Activated CD4-positive, alpha-beta T cell treated with anti-CD3 and anti-CD28 coated beads, Interleukin-2, amount 50 U/mL, for 16 hours (primary cell): ENCODE data around the gene GCFC2.
A peak's percentile ranks its signal among the peaks of the same experiment; 100 is the strongest.
"Not testable (repeated sequence)": the region's sequence is repeated elsewhere in the genome, so short reads cannot be mapped to it uniquely, and the experiment has no call there.

Source experiments
- DNase-seq: peaks from one replicate; pipeline ENCODE4 v3.0.0-alpha.2; 2020

Gene GCFC2

DNA sequence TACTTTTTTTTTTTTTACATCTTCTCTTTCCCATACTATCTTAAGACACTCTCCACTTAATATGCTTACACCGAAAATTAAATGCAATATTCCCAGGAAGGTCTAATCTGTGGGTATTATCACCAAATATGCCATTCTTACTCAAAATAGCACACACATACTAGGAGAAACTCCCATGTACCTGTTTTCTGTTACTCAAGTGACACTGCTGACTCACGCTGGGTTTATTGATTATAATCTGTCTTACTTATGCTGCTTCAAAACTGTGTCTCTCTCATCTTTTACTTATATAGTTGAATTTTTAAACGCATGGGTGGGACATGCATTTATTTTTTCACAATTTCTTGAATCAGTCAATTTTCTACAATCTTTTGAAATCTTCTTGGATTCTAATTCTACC, 34.3 kb downstream of the GCFC2 start:
- DNase-seq, result no peak

DNA sequence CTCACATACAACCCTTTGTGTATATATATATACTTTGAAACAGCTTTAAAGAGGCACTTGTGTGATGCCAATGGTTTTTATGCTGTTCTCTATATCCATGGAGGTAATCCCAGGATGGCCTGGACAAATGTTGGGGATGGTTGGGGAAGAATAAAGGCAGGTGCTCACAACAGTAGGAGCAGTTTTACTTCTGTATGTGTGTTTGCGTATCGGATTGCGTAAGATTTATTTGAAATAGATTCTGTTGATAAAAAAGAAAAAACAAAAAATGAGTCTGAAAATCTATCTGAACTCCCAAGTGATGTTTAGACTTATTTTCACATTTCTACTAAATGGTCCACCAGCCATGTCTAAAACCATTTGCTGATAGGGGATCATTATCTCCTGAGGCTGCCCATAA, 34.8 kb downstream of the GCFC2 start:
- DNase-seq, result no peak

DNA sequence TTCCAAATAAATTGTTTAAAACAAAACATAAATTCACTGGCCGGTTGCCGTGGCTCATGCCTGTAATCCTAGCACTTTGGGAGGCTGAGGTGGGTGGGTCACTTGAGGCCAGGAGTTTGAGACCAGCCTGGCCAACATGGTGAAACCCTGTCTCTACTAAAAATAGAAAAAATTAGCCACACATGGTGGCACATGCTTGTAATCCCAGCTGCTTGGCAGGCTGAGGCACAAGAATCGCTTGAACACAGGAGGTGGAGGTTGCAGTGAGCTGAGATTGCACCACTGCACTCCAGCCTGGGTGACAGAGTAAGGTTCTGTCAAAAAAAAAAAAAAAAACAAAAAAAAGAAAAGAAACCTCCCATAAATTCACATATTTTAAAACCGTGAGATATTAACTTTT, 35.3 kb downstream of the GCFC2 start:
- not testable (repeated sequence) for DNase-seq

DNA sequence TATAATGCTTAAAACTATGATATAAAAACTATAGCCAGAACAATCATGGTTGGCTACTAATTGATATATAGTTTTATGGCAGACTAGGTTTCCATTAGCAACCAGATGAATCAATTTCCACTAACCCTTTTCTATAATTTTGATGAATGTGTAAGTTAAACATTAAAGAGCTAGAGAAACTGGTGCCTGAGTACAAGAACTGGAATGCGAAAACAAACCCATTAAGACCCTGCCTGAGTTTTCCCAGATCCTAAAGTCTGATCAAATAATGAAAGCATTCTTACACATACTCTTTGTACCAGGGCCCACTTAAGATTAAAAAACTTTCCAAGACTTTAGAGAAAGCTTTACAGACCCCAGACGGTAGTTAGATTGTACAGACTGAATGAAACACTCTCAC, 42.8 kb downstream of the GCFC2 start:
- no peak for DNase-seq

DNA sequence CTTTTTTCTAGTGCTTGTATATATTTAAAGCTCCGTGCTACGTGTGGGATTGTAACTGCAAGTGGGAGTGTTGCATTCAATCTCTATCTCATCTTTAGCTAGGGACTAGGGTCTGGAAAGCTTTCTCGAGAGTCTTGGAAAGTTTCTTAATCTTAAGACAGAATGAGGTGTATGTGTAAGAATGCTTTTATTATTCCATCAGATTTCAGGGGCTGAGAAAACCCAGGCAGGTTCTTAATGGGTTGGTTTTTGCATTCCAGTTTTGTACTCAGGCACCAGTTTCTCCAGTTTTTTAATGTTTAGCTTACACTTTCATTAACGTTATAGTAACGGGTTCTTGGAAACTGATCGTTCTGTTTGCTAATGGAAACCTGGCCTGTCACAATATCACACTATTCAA, 43.8 kb downstream of the GCFC2 start:
- DNase-seq, result no peak

DNA sequence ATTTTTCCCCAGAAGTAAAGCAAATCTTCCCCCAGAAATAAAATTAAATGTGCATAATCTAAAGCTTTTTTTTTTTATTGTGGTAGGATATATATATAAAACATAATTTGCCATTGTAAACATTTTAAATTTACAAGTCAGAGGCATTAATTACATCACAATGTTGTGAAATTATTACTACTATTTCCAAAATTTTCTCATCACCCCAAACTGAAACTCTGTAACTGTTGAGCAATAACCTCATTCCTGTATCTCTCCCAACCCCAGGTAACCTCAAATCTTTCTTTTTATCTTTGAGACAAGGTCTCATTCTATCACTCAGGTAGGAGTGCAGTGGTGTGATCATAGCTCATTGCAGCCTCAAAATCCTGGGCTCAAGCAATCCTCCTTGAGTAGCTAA, 52.9 kb downstream of the GCFC2 start:
- DNase-seq, result no peak

DNA sequence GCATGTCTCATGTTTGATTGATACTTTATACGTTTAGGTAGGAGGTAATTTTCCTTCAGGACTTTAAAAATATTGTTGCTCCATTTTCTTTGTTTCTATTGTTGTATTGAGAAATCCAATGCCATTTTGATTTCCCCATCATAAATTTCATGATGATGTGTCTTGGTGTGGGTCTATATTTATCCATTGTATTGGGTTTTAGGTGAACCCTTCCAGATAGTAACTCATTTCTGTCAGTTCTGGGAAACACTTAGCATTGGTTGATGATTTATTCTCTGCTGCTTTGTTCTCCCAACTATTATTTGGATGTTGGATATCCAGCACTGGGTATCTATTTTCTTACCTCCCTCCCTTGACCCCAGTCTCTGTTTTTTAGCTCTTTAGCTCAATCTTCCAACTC, 54.2 kb downstream of the GCFC2 start:
- no peak for DNase-seq

DNA sequence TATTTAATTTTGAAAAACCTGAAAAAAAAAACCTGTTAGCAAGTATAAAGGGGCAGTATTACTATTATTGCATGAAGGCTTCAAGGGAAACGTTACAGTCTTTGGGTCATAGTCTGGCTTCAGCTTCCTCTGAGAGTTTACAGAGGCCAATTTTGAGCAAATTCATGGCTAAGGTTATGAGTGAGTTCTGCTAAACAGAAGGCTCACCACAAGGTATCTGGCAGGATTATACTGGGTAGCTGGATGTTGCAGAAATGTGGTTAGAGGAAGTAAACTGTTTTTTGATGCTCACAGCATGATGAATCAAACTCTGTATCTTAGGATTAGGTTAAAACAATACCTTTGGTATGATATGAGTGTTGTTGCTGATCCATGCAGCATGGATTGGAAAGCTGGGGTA, 54.9 kb downstream of the GCFC2 start:
- DNase-seq, result no peak

DNA sequence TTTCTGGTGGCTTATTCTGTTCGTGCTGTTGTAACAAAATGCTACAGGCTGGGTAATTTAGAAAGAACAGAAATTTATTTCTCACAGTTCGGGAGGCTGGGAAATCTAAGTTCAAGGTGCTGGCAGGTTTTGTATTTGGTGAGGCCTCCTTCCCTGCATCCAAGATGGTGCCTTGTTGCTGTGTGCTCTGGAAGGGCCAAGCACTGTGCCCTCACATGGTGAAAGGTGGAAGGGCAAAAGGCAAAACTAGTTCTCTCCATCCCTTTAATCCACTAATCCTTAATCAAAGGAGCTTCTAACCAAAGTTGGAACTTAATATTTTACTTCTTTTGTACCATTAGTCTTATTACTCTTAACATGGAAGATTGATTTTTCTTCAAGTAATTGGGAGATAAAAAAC, 56.7 kb downstream of the GCFC2 start:
- no peak for DNase-seq

DNA sequence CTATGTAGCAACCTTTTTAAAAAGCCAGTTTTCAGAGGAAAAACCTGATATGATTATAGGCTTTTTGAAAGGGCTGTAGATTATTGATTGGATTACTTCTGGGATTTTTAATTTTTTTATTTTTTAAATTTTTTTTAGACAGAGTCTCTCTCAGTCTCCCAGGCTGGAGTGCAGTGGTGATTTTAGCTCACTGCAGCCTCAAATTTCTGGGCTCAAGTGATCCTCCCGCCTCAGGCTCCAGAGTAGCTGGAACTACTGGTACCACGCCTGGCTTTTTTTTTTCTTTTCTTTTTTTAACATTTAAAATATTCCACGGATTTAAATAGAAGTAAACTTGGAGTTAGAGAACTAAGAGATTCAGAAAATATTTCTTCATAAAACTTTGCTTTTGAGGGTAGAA, 62.9 kb downstream of the GCFC2 start:
- DNase-seq, result no peak

DNA sequence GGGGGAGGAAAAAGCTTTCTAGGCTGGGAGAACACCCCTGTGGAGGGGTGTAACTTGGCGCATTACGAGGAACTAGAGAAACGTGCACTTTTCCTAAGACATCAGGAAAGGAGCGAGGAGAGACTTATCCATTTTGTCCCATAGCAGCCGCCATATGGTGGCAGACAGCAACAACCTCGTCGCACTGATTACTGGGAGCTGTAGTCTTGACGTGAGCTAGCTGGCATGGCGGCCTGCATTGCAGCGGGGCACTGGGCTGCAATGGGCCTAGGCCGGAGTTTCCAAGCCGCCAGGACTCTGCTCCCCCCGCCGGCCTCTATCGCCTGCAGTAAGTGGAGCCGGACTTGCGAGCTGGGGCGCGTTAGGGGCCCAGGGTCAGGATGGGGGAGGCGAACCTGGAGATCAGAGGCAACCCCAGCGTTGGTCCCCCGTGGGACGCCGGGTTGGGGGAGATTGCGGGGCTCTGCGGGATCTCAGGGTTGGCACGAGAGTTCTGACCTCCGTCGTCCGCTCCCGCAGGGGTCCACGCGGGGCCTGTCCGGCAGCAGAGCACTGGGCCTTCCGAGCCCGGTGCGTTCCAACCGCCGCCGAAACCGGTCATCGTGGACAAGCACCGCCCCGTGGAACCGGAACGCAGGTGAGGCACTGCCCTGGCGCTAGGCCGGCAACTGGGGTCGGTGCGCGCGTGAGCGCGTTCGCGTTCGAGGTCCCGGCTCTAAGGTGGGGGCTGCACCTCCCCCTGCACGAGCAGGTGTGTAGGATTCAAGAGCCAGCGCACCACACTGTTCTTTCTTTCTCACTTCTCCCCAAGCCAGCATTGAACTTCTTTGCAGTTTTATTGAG, 63.9 kb downstream of the GCFC2 start, which contains the start of gene MRPL19:
Gene MRPL19 (plus strand): TSS at position 201 of the 843 bp plus-strand sequence. CDS start 25 bp downstream, at position 226.
- peak; percentile 90 for DNase-seq

DNA sequence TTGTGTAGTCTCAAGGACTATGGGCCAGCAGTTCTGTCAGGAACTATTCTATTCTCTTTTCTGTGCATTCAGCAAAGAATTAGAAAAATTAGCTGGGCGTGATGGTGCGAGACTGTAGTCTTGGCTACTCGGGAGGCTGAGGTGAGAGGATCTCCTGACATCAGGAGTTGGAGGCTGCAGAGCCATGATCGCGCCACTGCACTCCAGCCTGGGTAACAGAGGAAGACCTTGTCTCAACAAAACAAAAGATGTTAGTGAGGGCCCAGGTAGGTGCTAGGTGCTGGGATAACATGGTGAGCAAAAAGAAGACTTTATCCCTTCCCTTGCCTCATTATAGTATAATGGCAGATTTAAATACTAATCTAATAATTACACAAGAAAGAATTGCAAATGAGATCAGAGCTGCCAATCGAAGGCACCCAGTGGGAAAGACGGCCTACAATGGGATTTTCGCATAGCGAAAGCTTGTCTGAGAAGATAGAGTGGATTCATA, 64.6 kb downstream of the GCFC2 start:
- DNase-seq, result no peak

DNA sequence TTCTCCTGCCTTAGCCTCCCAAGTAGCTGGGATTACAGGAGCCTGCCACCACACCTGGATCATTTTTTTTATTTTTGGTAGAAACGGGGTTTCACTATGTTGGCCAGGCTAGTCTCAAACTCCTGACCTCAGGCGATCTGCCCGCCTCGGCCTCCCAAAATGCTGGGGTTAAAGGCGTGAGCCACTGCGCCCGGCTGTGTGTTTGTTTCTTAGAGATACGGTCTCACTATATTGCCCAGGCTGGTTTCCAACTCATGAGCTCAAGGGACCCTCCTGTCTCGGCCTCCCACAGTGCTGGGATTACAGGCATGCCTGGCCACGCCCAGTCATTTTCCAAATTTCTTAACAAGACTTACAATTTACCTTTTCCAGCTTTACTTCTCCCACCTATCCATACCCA, 65.1 kb downstream of the GCFC2 start:
- no peak for DNase-seq

DNA sequence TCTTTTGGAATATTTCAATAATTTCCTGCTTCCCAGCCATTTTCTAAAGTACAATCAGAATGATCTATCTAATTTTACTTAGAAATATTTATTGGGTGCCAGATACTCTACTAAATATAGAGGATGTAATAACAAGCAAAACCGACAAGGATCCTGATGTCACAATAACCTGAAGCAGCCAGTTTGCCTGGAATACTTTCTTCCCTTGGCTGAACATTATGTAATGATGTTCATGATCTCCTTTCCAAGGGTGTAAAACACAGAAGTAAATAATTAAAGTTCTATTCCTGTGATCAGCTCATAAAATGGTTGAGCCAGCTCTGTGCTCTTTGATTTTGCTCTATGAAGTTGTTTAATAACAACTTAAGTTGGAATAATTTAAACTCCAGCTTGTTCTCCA, 66.7 kb downstream of the GCFC2 start:
- DNase-seq, result no peak

DNA sequence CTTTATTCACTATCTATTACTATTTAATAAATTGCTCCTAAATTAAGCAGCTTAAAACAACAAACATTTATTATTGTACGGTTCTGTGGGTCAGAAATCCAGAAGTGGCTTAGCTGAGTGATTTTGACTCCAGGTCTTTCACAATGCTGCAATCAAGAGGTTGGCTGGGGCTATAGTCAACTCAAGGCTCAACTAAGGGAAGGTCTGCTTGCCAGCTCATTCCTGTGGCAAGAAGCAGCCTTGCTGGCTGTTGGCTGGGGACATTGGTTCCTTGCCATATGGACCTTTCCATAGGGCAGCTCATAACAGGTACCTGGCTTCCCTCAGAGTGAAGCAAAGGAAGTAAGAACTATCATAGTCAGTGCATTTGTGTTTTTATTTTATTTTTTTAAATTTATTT, 69.1 kb downstream of the GCFC2 start:
- DNase-seq, result no peak

DNA sequence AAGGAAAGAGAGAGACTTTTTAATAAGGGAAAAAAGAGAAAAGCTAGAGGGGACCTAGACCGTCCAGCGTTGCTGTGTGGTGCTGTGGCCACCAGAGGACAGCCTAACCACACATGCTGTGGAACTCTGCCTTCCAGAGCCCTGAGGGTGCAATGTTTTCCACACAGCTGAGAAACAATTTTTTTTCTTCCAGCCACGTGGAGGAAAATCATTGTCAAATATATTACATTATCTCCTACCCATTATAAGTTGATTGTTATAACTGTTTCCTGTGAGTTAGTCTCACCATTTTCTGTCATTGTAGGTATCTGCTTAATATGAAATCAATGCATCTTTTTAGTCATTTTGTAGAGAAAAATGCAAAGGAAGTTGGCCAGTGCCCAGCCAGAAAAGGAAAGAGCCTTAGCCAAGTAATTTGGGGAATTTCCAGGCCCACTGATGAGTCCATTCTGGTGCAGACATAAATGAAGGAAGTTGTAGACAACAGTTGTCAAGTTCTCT, 70.0 kb downstream of the GCFC2 start:
- peak; percentile 43 for DNase-seq

DNA sequence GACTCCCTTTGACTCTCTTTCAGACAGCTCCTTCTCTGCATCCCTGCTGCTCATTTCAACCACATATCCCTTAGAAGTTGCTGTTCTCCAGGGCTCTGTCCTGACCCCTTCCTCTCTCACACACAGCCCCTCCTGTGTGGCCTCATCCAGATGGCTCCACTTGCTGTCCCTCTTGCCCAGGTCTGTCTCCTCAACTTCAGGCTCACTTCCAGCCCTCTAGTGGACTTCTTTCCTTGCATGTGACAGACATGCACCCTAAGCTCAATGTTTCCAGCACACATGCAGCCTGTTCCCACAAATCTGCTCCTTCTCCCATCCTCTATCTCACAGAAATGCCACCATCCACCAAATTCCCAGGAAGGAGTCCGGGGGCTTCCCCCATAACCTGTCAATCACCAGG, 73.1 kb downstream of the GCFC2 start:
- no peak for DNase-seq

DNA sequence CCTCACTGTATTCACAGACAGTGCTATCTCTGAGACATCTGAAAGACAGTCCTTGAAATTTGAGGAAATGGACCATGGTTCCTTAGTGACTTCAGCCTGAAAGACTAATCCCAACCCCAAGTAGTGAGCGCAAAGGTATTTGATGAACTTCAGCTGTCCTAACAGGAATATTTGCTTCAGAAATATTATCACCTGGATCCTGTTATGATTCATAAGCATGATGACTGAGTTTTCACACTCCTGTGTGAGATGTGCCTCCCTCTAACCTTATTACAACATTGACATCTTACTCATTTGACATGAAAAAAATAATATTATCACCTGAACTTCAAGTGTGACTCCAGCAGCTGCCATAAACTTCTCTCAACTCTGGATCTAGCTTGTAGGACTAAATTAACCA, 75.8 kb downstream of the GCFC2 start:
- DNase-seq, result no peak

DNA sequence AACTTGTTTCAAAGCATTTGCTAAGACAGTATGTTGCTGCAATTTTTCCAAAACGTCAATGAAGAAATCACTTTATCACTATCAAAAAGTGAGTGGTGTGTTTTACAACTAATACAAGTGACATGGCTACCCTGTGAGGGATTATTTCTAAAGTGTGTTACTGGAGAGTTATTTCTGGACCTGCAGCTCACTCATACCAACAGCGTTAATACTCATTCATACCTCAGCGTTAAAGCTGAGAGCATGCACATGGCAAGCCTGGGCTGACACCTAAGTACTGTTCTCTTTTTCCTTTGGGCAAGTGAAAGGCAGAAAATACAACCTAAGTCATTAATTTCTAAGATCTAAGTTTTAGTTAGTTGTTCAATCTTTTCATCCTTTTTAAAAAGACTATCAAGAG, 77.1 kb downstream of the GCFC2 start:
- no peak for DNase-seq

DNA sequence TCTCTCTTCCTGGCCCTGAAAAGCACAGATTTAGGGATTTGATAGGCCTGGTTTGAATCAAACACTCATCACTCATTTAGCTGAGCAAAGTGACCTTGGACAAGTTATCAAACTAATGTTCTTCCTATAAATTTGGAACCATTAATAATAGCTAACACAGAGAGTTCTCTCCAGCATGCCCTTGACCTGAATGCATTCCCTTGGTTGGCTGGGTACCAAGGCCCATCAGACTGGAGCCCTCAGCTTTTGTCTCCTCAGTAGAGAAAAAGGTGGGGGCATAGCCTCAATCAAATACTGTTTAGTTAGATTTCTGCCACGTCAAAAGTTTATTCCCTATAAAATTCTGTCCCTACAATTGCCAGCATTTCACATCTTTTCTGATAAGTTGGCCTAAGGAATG, 77.9 kb downstream of the GCFC2 start:
- no peak for DNase-seq

DNA sequence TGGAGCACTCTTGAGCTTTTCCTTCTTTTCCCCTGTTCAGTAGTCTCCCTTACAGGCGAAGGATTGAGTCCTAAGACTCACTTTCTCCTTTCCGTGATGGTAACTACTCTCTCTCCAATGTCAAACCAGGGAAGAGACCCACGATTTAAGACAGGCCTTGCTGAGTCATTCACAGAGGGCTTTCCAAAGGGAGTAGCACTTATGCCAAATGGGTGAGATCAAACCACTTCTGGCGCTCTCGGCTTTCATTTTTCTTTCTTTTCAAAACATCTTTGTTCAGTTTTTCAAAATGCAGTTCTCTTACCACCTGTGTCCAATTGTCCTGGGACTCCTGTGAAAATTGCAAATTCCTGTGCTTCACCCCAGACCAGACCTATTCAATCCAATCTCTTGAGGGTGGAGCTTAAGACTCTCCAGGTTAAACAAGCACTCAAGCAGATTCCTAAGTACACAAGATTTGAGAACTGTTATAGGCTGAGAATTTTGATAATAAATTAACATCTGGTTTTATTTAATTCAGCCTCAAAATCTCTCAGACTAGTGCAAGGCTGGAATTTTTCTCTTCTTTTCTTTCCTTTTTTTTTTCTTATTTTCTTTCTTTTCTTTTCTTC, 78.5 kb downstream of the GCFC2 start:
- DNase-seq, result no peak

DNA sequence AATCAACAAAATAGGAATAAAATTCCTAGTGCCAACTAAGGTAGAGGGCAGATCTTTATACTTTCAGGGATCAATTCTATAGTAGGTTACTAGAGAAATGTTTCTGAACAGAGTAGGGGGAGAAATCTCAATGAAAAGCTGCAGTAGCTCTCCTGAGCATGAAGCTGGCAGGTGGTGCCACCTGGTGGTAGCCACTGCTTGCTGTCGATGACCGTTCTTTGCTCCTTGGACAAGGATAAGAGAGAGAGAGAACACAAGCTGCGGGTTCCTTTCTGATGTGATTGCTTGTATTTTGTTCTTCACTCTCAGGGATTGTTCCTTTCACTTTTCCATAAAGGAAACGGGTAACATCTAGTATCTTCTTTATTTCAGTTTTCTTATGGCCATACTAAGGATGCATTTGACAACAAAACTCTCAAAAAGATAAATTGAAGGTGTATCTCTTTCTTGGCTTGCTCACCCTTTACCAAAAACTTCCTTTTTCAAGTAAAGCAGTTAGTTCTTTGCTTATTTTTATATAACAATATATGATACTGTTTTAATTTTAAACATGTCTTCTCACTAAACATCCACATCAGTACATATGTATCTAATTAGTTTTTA, 82.7 kb downstream of the GCFC2 start:
- DNase-seq, result peak; percentile 65

DNA sequence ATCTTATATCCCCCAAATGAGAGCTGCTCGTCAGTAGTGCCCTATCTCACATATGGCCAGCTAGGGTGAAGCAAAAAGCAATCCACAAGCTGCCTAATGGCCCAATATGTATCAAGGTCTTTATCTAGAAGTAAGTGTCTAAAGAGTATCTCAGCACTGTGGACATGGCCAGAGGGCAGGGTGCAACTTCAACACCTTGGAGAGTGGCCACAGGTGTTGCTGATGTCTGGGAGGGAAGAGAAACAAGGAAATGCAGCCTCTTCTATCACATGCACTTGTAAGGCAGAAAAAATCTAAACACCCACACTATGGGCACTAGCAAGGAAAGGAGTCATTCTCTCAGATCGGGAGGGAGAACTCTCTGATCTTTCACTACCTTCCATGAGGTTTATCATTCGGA, 87.8 kb downstream of the GCFC2 start:
- DNase-seq, result no peak

DNA sequence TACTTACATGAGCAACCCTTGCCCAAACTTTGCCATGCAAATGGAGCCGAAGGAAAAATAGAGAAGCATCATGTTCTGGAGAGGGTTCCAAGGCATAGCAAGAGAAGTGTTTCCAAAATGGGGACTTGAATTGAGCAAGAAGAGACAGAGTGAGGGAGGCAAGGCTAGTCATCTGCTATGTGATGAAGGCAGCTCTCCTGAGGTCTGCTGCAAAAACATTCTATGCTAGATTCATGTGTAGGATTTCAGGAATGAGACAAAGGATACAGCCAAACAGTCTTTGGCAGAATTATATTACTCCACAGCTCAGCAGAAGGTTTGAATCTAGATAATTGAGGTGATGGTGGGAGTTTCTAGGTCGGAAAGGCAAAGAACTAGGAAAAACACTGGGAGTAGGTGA, 88.2 kb downstream of the GCFC2 start:
- DNase-seq, result no peak
